ENCODE measurements around the gene PARVB.

- TF ChIP-seq YY1 (IDR thresholded peaks at IDR 0.05; ENCODE audit: insufficient read depth, insufficient read length) (no peak), SUZ12 (IDR thresholded peaks at IDR 0.05; ENCODE audit: extremely low read depth, insufficient read depth, insufficient read length) (no peak), ZNF274 (IDR thresholded peaks at IDR 0.05; ENCODE audit: low read depth, low read length) (no peak)
These were observed 65.0 kb downstream of the PARVB start for GRCh38 chr22:44088976-44089570.

All from NT2/D1 (cell line).